PFSK-1 (cell line): ENCODE measurements around the gene ILF3.

ENCODE experiments used
- FOXP2 ChIP-seq: optimal IDR thresholded peaks from 2 replicates; pipeline ENCODE3; 2011; ENCODE audit warnings: borderline replicate concordance, control low read depth, inconsistent platforms; ENCODE audit not compliant: insufficient read depth; ENCODE audit errors: extremely low read length, extremely low read depth
- POLR2AphosphoS5 ChIP-seq: IDR thresholded peaks from 2 replicates; pipeline ENCODE4 v1.6.1; 2012; ENCODE audit warnings: low read depth, mild to moderate bottlenecking, control low read depth, low read length, moderate library complexity
- SIN3A ChIP-seq: IDR thresholded peaks from 2 replicates; pipeline ENCODE4 v1.6.1; 2012; ENCODE audit warnings: mild to moderate bottlenecking, low read length, moderate library complexity, borderline replicate concordance; ENCODE audit not compliant: insufficient read depth
- TAF1 ChIP-seq: IDR thresholded peaks from 2 replicates; pipeline ENCODE4 v1.6.1; 2012; ENCODE audit warnings: low read length, control low read depth, borderline replicate concordance; ENCODE audit not compliant: insufficient read depth
- TF ChIP-seq, protein P1 (sequence below), 2 experiments: IDR thresholded peaks; 2 replicates each; pipeline versions ENCODE4 v1.6.1 to v1.8.0; 2011 to 2012; ENCODE audit warnings: low read depth in 2 of 2, low read length in 2 of 2, control low read depth in 1 of 2, inconsistent platforms in 1 of 2, mild to moderate bottlenecking in 1 of 2, moderate library complexity in 1 of 2; ENCODE audit not compliant: insufficient read depth in 1 of 2

DNA sequence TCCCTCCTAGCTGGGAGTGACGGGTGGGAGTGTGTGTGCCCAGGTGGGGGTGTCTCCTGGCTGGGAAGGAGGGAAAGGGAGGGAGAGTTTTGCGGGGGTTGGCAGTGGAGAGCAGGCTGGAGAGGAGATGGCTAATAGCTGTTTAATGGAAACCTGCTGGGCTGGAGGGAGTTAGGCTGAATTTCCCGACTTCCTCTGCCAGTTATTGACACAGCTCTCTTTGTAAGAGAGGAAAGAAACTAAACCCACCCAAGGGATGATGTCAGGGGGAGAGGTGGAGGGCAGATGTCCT is 10.2 kb upstream of the ILF3 start:
- TF ChIP-seq POLR2AphosphoS5 = no peak
- no peak for TF ChIP-seq TAF1
- TF ChIP-seq, protein P1, sequence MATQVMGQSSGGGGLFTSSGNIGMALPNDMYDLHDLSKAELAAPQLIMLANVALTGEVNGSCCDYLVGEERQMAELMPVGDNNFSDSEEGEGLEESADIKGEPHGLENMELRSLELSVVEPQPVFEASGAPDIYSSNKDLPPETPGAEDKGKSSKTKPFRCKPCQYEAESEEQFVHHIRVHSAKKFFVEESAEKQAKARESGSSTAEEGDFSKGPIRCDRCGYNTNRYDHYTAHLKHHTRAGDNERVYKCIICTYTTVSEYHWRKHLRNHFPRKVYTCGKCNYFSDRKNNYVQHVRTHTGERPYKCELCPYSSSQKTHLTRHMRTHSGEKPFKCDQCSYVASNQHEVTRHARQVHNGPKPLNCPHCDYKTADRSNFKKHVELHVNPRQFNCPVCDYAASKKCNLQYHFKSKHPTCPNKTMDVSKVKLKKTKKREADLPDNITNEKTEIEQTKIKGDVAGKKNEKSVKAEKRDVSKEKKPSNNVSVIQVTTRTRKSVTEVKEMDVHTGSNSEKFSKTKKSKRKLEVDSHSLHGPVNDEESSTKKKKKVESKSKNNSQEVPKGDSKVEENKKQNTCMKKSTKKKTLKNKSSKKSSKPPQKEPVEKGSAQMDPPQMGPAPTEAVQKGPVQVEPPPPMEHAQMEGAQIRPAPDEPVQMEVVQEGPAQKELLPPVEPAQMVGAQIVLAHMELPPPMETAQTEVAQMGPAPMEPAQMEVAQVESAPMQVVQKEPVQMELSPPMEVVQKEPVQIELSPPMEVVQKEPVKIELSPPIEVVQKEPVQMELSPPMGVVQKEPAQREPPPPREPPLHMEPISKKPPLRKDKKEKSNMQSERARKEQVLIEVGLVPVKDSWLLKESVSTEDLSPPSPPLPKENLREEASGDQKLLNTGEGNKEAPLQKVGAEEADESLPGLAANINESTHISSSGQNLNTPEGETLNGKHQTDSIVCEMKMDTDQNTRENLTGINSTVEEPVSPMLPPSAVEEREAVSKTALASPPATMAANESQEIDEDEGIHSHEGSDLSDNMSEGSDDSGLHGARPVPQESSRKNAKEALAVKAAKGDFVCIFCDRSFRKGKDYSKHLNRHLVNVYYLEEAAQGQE (IDR thresholded peaks at IDR 0.05; ENCODE audit: insufficient read depth in 1 of 2, low read depth in 2 of 2, low read length in 2 of 2) = no peak
- no peak for TF ChIP-seq SIN3A
- no peak for TF ChIP-seq FOXP2
